Activated CD4-positive, alpha-beta T cell treated with anti-CD3 and anti-CD28 coated beads, Interleukin-2, amount 50 U/mL, for 48 hours (primary cell): ENCODE results near the gene DNAJB1.
"Not testable (repeated sequence)": the region's sequence is repeated elsewhere in the genome, so short reads cannot be mapped to it uniquely, and the experiment has no call there.

Experiments
- DNase-seq, 2 experiments: peaks; one replicate each; pipeline ENCODE4 v3.0.0-alpha.2; 2020

Gene DNAJB1

DNA sequence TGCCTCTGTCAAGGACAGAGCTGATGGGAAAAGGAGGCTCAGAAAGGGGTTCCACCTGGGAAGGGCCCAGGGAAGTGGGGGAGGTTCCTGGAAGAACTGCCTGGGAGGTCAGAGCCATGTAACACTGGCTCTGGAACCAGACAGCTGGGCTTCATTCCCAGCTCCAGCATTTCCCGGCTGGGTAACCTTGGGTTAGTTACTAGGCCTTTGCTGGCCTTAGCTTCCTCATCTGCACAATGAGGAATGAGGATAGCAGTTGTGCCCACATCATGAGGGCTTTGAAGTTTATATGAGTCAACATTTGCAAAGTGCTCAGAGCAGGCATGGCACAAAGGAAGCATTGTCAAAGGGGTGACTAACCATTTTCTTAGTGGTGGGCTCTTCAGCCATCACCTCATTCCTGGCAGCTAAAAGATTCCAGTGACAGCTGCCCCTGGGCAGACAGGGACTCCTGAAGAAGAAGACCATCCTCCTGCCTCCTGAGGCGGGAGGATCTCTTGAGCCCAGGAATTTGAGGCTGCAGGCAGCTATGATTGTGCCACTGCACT, 1.7 kb upstream of the DNAJB1 start:
- no peak for DNase-seq

DNA sequence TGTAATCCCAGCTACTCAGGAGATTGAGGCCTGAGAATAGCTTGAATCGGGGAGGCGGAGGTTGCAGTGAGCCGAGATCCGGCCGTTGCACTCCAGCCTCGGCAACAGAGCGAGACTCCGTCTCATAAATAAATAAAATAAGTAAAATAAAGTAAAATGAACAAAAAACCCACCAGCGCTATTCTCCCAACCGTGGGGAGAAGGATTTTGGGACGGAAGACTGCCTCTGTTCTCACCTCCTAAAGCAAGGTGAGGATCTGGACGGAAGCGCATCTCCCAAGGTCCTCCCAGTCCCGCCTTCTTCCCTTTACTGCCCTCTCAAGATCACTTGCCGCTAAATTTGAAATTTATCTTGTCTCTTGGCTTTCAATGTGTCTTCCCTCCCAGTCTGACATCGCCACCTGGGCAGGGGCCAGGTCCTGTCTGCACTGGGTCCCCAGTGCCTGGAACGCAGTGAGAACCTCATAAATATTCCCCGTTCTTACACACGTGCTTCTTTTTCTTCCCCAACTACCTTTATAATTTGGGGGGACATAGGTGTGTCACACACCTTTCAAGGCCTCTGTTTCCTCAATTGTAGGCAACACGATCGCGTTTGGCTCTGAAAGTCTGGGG, 1.2 kb upstream of the DNAJB1 start:
- no peak for DNase-seq

GRCh38 chr19:14517446-14517839, 754 bp downstream of the DNAJB1 start:
- no peak for DNase-seq

GRCh38 chr19:14516746-14517438, 1.3 kb downstream of the DNAJB1 start:
- DNase-seq: no peak

- DNase-seq: no peak
Observed at GRCh38 chr19:14516048-14516534, 2.1 kb downstream of the DNAJB1 start.

- no peak for DNase-seq
Observed at GRCh38 chr19:14515501-14516047, 2.6 kb downstream of the DNAJB1 start.

DNA sequence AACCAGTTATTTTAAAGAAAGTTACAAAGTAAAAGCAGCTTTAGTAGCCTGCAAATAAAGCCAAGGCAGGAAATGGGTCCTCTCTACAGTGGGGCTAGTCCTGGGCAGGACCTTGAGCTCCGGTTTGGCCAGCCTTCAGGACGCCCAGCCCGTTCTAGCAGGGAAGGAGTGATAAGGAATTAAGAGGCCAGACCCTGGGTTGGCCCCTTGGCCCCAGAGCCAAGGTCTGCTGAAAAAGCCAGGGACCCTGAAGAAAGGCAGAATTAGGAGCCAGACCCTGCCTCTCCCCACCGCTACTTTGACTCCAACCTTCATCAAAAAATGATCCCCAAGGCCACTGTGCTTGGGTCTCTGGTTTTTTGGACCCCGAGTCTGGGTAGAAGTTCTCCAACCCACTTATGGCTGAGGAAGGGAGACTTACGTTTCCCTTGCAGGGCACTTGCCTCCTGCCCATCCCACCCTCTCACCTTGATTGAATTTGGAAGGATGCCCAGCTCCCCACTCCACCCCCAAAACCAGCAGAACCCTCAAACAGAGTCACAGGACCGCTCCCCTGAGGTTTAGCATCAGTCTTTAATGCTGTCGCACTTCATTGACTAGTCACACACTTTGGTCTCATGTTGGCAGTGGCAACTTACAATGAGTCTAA, 3.9 kb downstream of the DNAJB1 start:
- DNase-seq: no peak

- DNase-seq: no peak
Observed at GRCh38 chr19:14512406-14512961, 5.7 kb downstream of the DNAJB1 start.

- DNase-seq: no peak
Observed at GRCh38 chr19:14511229-14511593, 7.0 kb downstream of the DNAJB1 start.

DNA sequence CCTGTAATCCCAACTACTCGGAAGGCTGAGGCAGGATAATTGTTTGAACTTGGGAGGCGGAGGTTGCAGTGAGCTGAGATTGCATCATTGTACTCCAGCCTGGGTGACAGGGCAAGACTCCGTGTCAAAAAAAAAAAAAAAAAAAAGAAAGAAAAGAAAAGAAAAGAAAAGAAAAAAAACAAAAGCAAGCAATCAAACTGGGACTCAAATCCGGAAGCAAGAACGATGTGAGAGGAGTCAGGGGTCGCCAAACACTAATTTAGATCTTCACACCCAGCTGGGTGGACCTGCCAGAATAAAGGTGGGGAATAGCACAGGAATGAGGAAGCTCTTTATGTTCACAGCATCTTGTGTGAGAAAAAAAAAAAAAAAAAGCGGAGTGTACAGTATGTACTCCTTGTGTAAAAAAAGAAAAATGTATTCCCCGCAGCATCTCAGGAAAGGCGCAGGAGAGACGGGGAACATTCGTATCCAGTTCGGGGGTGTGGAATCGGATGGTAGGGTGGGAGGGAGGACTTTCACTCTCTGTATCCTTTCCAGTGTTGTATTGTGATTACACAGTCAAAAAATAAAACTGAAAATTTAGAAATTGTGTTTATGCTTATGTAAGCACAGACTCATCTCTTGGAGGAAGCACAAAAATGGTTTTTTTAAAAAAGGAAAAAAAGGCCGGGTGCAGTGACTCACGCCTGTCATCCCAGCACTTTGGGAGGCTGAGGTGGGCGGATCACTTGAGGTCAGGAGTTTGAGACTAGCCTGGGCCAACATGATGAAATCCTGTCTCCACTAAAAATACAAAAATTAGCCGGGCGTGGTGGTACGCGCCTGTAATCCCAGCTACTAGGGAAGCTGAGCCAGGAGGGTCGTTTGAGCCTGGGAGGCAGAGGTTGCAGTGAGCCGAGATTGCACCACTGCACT, 7.6 kb downstream of the DNAJB1 start:
- peak in 1 of 2 experiments; percentile 35 for DNase-seq

GRCh38 chr19:14507704-14508542, 10.3 kb downstream of the DNAJB1 start:
- no peak for DNase-seq

DNA sequence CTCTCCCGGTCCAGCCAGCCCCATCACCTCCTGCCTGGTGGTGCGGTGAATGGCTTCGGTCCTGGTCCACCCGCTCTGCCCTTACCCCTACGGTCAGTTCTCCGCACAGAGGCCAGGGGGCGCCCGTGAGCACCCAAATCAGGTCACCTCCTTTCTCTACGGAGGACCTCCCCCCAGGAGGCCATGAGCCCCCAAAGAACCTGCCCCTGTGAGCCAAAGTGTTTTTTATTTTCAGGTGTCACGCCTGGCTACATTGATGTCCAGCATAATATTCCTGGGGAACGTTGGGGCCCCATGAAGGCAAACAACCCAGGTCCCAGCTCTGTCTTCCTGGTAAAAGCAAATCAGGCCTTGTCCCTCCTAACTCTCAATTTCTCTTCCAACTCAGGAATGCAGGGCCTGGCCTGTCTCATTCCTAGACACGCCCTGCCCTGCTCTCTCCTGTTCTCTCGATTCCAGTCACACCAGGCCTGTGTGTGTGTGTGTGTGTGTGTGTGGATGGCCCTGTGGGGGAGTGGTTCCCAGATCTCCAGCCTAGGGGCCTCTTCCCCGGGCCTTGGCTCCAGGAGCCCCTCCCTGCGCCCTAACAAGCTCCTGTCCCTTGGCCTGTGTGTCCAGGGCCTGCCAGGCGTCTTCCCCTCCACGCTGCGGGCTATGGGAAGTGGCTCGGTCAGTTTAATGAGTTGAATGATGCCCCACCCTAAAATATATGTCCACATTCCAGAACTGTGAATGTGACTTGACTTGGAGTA, 12.5 kb downstream of the DNAJB1 start:
- peak; percentile 79 to 86 for DNase-seq

DNA sequence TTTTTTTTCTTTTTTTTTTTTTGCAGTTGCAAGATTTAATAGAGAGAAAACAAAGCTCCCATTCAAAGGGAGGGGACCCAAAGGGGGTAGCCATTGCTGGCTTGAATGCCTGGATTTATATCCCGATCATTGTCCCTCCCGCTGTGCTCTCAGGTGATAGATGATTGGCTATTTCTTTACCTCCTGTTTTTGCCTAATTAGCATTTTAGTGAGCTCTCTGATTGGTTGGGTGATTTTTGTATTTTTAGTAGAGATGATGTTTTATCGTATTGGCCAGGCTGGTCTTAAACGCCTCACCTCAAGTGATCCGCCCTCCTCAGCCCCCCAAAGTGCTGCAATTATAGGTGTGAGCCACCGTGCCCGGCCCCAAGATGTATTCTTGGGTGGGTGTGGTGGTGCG, 13.6 kb downstream of the DNAJB1 start:
- DNase-seq: not testable (repeated sequence)

- DNase-seq: no peak
Observed at GRCh38 chr19:14503285-14503684, 14.9 kb downstream of the DNAJB1 start.

- no peak for DNase-seq
Observed at GRCh38 chr19:14502334-14503092, 15.7 kb downstream of the DNAJB1 start.

GRCh38 chr19:14497228-14497921, 20.8 kb downstream of the DNAJB1 start:
- DNase-seq: no peak

- DNase-seq: no peak
Observed at GRCh38 chr19:14496834-14497227, 21.4 kb downstream of the DNAJB1 start.

- DNase-seq: peak; percentile 85 to 87
Observed at GRCh38 chr19:14496029-14496833, 22.0 kb downstream of the DNAJB1 start, which contains the start of gene GIPC1. Gene GIPC1, minus strand, starts transcription at chr19:14496127. Its CDS starts 13,151 bp downstream, at chr19:14482976.
